ENCODE measurements around the gene BSG.

DNA sequence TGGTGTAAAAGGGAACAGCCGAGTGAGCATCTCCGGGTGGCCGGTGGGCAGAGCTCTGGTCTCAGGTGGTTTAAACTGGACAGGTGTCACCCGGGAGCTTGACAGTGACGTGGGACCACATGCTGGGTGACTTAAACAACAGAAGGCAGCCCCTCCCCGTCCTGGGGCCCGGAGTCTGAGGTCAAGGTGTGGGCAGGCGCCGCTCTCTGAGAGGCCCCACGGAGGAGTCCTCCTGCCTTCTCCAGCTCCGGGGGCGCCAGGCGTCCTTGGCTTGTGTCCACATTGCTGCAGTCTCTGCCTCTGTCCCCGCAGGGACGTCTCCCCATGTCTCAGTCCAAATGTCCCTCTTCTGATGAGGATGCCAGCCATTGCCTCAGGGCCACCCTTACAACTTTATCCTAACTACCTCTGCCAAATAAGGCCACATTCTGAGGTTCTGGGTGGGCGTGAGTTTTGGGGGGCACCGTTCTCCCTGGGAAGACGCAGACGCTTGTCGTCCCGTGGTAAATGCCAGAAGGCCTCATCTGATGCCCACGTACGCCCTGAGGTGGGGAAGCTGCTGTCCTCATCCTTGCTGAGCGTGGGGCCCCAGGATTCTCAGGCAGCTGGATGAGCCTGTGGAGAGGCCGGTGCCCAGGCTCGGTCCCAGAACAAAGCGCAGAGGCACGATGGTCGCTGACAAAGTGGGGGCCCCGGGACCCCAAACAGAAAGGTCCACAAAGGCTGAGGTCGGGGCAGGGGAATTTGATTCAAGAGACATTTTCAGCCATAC is 15.6 kb upstream of the BSG start:
- TF ChIP-seq, protein P1, sequence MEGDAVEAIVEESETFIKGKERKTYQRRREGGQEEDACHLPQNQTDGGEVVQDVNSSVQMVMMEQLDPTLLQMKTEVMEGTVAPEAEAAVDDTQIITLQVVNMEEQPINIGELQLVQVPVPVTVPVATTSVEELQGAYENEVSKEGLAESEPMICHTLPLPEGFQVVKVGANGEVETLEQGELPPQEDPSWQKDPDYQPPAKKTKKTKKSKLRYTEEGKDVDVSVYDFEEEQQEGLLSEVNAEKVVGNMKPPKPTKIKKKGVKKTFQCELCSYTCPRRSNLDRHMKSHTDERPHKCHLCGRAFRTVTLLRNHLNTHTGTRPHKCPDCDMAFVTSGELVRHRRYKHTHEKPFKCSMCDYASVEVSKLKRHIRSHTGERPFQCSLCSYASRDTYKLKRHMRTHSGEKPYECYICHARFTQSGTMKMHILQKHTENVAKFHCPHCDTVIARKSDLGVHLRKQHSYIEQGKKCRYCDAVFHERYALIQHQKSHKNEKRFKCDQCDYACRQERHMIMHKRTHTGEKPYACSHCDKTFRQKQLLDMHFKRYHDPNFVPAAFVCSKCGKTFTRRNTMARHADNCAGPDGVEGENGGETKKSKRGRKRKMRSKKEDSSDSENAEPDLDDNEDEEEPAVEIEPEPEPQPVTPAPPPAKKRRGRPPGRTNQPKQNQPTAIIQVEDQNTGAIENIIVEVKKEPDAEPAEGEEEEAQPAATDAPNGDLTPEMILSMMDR (IDR thresholded peaks at IDR 0.05) = no peak
- no peak for TF ChIP-seq POLR2A (IDR thresholded peaks at IDR 0.05)
